ENCODE measurements around the gene GAB2.

DNA sequence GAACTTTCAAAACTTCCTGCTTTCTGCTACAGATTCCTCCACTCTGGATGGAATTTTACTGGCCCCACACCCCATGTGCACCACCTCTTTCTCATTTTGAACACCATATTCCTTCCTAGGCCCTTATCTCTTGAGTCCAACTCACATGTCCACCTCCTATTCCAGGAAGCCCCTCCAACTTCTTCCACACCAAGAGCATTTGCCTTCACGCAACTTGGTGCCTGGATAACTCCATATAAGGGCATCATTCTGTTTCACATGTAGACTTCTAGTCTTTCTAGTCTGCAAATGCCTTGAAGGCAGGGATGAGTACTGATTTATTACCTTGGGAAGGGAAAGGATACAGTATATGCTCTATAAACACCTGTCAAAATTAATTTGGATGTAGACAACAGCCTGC lies 17.5 kb downstream of the GAB2 start:
- TF ChIP-seq YY1 (IDR thresholded peaks at IDR 0.05; ENCODE audit: insufficient read depth, insufficient read length) (no peak), ZNF274 (IDR thresholded peaks at IDR 0.05; ENCODE audit: low read depth, low read length) (no peak), SUZ12 (IDR thresholded peaks at IDR 0.05; ENCODE audit: extremely low read depth, insufficient read depth, insufficient read length) (no peak)

Measured in NT2/D1 (cell line).